ENCODE results near the gene C8G. TPM values are rescaled to one million over a fixed set of nuclear protein-coding genes. Genes with fewer than 3 reads are reported as not detected.

C8G gene
- total RNA-seq, 4 donors from 2014 or later: 4.3 to 7.9 (median 6.4) TPM; not detected in 1

DNA sequence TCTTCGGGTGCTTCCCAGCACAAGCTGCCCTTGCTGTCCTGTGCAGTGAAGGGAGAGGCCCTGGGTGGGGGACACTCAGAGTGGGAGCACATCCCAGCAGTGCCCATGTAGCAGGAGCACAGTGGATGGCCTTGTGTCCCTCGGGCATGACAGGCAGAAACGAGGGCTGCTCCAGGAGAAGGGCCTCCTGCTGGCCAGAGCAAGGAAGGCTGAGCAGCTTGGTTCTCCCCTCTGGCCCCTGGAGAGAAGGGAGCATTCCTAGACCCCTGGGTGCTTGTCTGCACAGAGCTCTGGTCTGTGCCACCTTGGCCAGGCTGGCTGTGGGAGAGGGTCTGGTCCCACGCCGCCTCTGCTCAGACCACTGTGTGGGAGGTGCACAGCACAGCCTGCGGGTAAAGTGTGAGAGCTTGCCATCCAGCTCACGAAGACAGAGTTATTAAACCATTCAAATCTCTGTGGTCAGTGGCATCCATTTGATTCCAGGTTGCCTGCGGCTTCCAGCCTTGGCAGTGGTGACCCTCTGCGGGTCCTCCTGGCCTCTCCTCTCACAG, 18.8 kb upstream of the C8G start:
- Histone ChIP-seq H3K4me3 (no peak overlapping the region), H3K36me3 (peaks cover 0 to under 1% (median 0%) of the 10 kb centered on the region in 4 donors), H3K27me3 (no peaks in the 10 kb centered on the region), H3K4me1 (no peaks in the 10 kb centered on the region), H3K27ac (no peak overlapping the region), H3K9me3 (no peaks in the 10 kb centered on the region)
- TF ChIP-seq, protein P1, sequence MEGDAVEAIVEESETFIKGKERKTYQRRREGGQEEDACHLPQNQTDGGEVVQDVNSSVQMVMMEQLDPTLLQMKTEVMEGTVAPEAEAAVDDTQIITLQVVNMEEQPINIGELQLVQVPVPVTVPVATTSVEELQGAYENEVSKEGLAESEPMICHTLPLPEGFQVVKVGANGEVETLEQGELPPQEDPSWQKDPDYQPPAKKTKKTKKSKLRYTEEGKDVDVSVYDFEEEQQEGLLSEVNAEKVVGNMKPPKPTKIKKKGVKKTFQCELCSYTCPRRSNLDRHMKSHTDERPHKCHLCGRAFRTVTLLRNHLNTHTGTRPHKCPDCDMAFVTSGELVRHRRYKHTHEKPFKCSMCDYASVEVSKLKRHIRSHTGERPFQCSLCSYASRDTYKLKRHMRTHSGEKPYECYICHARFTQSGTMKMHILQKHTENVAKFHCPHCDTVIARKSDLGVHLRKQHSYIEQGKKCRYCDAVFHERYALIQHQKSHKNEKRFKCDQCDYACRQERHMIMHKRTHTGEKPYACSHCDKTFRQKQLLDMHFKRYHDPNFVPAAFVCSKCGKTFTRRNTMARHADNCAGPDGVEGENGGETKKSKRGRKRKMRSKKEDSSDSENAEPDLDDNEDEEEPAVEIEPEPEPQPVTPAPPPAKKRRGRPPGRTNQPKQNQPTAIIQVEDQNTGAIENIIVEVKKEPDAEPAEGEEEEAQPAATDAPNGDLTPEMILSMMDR (IDR thresholded peaks at IDR 0.05): no peak
- TF ChIP-seq EP300 (IDR thresholded peaks at IDR 0.05; ENCODE audit: low read depth) (no peak), POLR2AphosphoS5 (IDR thresholded peaks at IDR 0.05) (no peak), POLR2A (IDR thresholded peaks at IDR 0.05) (no peak)
- in situ Hi-C loops (cut with MboI; ENCODE audit: low pct_ligation_motif_present in 1 of 4, low pct_unique_long_range_greater_than_20kb in 1 of 4, low sequenced_read_pairs in 3 of 4) (no loop called here), intact Hi-C loops (cut with DNase I; ENCODE audit: low total_unique reads) (no loop called here)
- no peak for DNase-seq
- 81% methylated on average over 8 of the region's 9 CpGs; no CpG with 5 or more reads in 1 of the 2 donors for WGBS, 2 donors (ENCODE audit: low coverage in 1 of 2)

DNA sequence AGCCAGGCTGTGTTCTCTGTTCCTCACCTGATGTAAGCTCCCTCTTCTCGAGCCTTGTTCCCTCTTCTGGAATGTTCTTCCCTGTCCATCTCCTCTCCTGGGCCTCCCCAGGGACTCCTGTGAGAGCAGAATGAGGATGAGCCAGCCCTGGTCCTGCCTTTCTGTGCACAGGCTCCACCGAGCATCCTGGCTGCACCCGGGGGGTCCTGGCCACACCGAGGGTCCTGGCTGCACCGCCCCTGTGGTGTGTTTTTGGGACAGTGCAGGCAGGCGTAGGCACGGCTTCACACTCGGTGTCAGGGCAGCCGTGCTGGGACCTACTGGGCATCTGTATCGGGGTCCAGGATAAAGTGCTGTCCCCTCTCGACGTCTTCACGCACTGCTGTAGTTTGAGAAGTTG, 18.3 kb upstream of the C8G start:
- Histone ChIP-seq H3K4me3 (no peak overlapping the region), H3K36me3 (no peaks in the 10 kb centered on the region), H3K27ac (no peak overlapping the region), H3K9me3 (no peaks in the 10 kb centered on the region), H3K4me1 (peaks cover 0 to 5% (median 0%) of the 10 kb centered on the region in 4 donors), H3K27me3 (no peaks in the 10 kb centered on the region)
- TF ChIP-seq EP300 (IDR thresholded peaks at IDR 0.05; ENCODE audit: low read depth) (no peak), POLR2A (IDR thresholded peaks at IDR 0.05) (no peak), POLR2AphosphoS5 (IDR thresholded peaks at IDR 0.05) (no peak)
- TF ChIP-seq, protein P1 (IDR thresholded peaks at IDR 0.05): no peak
- no peak for DNase-seq
- WGBS, 2 donors (ENCODE audit: low coverage in 1 of 2): 92 to 93% methylated on average over 5 to 13 of the region's 13 CpGs
- intact Hi-C loops (cut with DNase I; ENCODE audit: low total_unique reads) (no loop called here), in situ Hi-C loops (cut with MboI; ENCODE audit: low pct_ligation_motif_present in 1 of 4, low pct_unique_long_range_greater_than_20kb in 1 of 4, low sequenced_read_pairs in 3 of 4) (no loop called here)

- intact Hi-C loops (cut with DNase I; ENCODE audit: low total_unique reads): no loop called here
- in situ Hi-C loops (cut with MboI; ENCODE audit: low pct_ligation_motif_present in 1 of 4, low pct_unique_long_range_greater_than_20kb in 1 of 4, low sequenced_read_pairs in 3 of 4): no loop called here
- H3K9me3 ChIP-seq: no peaks in the 10 kb centered on the region
- 77 to 90% methylated on average over 12 to 23 of the region's 23 CpGs for WGBS, 2 donors (ENCODE audit: low coverage in 1 of 2)
- H3K36me3 ChIP-seq: no peaks in the 10 kb centered on the region
- no peak for DNase-seq
- H3K4me1 ChIP-seq: peaks cover 0 to 9% (median 0%) of the 10 kb centered on the region in 4 donors
- no peak overlapping the region for H3K27ac ChIP-seq
- no peaks in the 10 kb centered on the region for H3K27me3 ChIP-seq
- TF ChIP-seq POLR2AphosphoS5 (IDR thresholded peaks at IDR 0.05): no peak
- no peak for TF ChIP-seq POLR2A (IDR thresholded peaks at IDR 0.05)
- TF ChIP-seq EP300 (IDR thresholded peaks at IDR 0.05; ENCODE audit: low read depth): no peak
- TF ChIP-seq, protein P1 (IDR thresholded peaks at IDR 0.05): no peak
- no peak overlapping the region for H3K4me3 ChIP-seq
Measured at GRCh38 chr9:136927343-136928271, 17.4 kb upstream of the C8G start.

GRCh38 chr9:136928591-136928990, 16.5 kb upstream of the C8G start:
- DNase-seq: no peak
- intact Hi-C loops (cut with DNase I; ENCODE audit: low total_unique reads): no loop called here
- H3K9me3 ChIP-seq: no peaks in the 10 kb centered on the region
- no peak overlapping the region for H3K4me3 ChIP-seq
- peaks cover 0 to 9% (median 0%) of the 10 kb centered on the region in 4 donors for H3K4me1 ChIP-seq
- in situ Hi-C loops (cut with MboI; ENCODE audit: low pct_ligation_motif_present in 1 of 4, low pct_unique_long_range_greater_than_20kb in 1 of 4, low sequenced_read_pairs in 3 of 4): no loop called here
- 60 to 86% methylated on average over 2 to 9 of the region's 9 CpGs for WGBS, 2 donors (ENCODE audit: low coverage in 1 of 2)
- no peak overlapping the region for H3K27ac ChIP-seq
- H3K36me3 ChIP-seq: no peaks in the 10 kb centered on the region
- no peaks in the 10 kb centered on the region for H3K27me3 ChIP-seq
- TF ChIP-seq EP300 (IDR thresholded peaks at IDR 0.05; ENCODE audit: low read depth) (no peak), POLR2A (IDR thresholded peaks at IDR 0.05) (no peak), POLR2AphosphoS5 (IDR thresholded peaks at IDR 0.05) (no peak)
- TF ChIP-seq, protein P1 (IDR thresholded peaks at IDR 0.05): no peak

Data from transverse colon (tissue), 4 donors.